GF-D8 (cell line): Measurements from ENCODE around the gene CDH4.

Experiments
- DNase-seq: peaks from one replicate; lab custom pipeline; 2025; lab: John Stamatoyannopoulos, UW

CDH4 gene

GRCh38 chr20:61537239-61538182 lies 285.4 kb downstream of the CDH4 start:
- no peak for DNase-seq

DNA sequence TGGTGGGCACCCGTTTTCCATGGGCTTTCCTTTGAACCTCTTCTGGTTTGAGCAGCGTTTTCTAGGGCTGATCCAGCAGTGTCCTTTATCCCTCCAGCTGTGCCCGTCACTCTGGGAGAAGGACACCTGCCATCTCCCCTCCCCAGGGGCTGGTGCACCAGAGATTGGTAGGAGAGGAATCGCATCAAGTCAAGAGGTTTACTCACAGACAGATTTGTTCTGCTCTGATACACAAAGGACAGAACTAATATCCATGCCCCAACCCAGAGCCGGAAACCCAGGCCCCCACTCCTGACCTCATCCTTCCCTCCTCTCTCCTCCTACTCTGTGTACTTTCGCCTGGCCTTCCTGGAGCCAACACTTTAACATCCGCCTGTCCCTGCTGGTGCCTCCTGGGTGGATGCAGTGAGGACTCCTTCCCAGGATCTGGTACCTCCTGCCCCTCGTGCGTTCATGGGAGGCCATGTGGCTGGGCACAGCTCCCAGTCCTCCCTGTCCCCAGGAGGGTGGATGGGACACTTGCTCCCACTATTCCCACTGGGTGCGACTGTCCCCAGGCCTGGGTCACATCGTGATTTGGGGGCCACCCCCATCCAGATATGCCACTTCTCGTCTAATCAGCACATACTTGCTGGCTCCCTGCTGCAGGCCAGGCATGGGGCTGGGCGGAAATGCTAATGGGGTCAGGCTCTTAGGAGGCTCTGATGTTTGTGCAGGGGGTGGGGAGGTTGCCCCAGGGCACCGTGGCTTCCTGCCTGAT lies 286.3 kb downstream of the CDH4 start:
- no peak for DNase-seq

DNA sequence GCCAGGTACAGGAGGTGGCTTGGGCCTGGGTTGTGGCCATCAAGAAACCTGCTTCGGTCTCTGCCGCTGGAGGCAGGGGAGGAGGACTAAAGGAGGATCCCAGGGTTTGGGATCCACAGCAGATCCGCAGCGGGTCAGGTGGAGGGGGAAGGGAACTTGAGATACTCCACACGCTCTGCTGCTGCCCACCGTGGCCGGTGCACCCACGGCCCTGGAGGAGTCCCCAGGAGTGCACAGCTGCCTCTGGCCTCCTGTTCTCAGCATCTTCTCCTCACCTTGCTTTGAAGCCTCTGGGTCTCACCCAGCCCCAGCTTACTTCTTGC lies 286.8 kb downstream of the CDH4 start:
- no peak for DNase-seq

DNA sequence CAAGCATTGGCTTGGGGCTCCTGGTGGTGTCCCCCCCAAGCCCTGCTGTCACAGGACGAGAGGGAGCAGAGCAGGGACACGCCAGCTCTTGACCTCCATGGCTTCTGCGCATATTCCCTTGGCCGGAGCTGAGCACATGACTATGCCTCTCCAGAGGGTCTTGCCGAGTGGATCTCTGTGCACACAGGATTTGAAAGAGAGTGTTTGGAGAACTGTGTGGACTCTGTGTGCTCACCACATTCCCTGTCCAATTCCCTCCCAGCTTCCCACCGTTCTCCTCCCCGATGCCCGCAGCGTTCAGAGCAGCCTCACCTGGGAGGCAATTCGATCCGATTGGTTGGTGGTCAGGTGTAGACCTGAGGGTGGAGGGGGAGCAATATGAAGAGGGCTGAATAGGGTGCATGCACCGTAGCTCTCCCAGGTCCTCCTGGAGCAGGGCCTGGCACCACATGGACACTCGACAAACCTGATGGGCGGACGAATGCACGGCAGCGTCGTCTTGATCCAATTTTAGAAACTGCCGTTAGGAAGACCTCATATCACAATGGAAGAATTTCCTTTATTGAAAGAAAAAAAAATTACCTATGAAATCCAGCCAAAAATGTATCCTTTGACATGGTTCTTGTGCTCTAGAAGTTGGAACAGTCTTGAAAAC lies 287.8 kb downstream of the CDH4 start:
- DNase-seq, result no peak

DNA sequence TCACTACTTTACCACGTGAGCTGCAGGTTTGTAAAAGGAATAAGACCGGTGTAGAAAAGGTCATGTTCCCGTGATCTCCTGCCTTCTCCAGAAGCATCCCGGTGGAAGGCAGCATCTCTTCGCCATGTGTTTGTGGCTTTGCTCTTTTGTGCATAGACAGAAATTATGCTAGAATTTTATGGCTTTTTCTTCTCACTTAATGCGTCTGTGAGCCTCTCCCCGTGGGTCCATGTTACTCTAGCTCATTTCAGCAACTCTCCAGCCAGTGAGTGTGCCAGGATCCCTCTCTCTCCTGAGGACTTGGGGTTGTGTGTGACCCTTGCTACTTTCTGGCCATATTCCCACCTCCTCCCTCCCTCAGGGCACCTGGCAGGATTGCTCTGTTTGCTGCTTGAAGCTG lies 289.5 kb downstream of the CDH4 start:
- DNase-seq, result no peak

- no peak for DNase-seq
These were observed 291.0 kb downstream of the CDH4 start for GRCh38 chr20:61543086-61543485.

GRCh38 chr20:61543931-61544745 lies 292.1 kb downstream of the CDH4 start:
- DNase-seq, result no peak

DNA sequence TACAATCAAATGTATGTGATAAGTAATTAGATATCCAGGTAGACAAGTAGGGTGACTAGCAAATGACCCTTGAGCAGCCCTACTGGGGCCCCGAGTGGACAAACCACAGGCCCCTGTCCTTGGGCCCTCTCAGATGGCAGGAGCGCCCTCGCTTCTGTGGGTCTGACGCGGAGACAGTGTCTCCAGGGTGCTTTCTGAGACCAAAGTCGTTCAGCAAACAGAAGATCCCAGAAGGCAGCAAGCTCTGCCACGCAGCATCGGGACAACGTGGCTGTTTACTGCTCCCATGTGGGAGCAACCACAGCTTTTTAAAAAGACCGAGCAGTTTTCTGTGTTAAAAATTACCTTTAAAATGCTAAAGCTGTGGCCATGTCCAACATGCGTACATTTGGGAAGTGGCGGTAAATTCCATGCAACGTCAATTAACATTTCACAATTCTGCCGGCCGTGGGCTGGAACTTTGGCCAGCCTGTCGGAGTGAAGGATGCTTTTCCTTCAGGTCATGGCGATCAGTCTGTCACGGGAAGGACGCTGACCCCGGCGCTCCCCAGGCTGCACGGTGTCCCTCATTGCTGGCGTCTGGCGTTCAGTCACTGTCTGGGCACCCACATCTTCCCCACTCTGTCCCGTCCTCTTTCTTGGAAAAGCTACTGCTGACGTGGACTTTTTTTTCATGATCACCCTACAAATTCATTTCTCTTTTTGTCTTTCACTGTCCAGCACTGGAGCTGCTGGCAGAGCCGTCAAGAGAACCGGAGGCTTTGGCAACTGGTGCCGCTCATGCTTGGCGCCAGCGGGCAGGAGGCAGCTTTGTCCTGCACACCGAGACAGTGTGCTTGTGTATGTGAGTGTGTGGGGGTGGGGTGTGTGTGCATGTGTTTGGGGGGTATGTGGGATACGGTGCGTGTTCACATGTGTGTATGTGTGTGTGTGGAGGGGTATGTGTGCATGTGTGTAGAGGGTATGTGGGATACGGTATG lies 293.1 kb downstream of the CDH4 start:
- DNase-seq, result no peak

DNA sequence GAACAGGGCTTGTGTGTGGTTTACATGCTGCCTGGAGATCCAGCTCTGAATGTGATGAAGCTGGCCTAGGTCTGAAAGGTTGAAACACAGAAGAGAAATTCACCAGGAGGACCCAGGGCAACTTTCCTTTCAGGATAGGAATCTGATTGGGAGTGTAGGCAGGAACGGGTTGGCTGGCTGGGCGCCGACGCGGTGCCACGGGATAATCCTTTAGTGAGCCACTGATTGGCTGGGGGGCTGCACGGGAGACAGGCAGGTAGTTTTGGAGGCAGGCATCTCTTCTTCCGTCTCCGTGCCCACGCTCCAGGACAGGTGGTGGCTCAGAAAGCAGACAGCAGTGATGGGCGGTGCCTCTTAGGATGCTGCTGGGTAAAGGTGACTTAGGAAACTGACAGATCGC lies 294.6 kb downstream of the CDH4 start:
- no peak for DNase-seq

GRCh38 chr20:61548069-61548468 lies 296.0 kb downstream of the CDH4 start:
- DNase-seq, result no peak

DNA sequence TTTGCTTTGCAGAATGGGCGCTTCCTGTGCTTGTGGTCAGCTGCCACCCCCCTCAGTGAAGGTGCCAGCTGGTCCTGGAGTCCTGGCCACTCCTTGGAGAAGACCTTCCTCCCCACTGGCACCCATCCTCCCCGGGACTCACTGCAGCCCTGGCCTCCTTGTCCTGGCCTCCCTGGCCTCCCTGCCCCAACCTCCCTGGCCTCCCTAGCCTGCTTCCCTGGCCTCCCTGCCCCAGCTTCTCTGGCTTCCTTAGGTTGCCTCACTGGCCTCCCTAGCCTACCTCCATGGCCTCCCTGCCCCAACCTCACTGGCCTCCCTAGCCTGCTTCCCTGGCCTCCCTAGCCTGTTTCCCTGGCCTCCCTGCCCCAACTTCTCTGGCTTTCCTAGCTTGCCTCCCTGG lies 297.8 kb downstream of the CDH4 start:
- DNase-seq, result no peak

DNA sequence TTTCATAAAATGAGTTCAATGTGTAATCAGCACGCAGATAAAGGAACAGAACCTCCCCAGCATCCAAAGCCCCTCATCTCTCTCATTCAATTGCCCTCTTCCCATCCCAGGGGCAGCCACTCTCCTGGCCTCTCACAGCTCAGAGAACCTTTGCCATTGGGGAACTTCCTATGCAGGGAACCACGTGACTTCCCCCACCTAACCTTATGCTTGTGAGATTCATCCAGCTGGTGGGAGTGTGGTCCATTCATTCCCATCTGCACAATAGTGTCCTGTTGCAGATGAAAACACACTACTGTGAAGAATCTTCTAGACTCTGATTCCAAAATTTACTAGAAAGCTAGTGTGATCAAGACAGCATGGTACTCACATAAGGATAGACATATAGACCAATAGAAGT lies 299.3 kb downstream of the CDH4 start:
- no peak for DNase-seq

DNA sequence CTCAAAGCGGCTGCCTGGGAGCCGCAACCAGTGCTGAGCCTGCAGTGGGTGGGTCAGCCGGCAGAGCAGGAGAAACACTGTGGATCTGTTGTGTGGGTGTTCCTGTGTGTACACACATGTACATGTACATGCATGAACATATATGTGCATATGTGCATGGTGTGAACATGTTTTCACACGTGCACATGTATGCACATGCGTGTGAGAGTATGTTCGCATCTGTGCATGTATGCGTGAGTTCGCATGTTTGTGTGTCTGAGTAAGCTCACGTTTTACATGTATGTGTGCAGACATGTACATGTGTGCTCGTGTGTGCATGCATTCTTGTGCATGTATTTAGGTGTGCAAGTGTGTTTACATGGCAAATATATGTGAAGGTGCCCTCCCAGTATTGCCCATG lies 302.6 kb downstream of the CDH4 start:
- no peak for DNase-seq

- no peak for DNase-seq
These were observed 303.5 kb downstream of the CDH4 start for GRCh38 chr20:61555566-61555965.

DNA sequence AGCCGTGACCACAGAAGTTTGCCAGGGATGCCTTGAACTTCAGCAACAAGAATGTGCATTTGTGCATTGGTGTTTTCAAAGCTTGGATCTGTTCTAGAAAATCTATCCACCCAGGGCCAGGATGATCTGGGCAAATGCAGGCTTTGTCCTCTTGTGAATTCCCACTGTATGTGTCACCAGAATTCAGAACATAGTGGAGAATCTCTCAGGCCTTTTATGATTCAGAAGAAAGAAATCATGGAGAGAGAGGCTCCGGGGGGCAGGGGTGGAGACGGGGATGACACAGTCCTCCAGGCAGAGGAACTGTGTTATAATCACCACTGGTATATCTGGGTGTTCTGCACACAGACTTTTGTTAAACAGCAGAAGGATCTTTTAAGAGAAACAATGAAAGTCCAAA lies 304.1 kb downstream of the CDH4 start:
- DNase-seq, result no peak

GRCh38 chr20:61556673-61557072 lies 304.6 kb downstream of the CDH4 start:
- DNase-seq, result no peak

- DNase-seq, result no peak
These were observed 305.6 kb downstream of the CDH4 start for GRCh38 chr20:61557621-61558020.

DNA sequence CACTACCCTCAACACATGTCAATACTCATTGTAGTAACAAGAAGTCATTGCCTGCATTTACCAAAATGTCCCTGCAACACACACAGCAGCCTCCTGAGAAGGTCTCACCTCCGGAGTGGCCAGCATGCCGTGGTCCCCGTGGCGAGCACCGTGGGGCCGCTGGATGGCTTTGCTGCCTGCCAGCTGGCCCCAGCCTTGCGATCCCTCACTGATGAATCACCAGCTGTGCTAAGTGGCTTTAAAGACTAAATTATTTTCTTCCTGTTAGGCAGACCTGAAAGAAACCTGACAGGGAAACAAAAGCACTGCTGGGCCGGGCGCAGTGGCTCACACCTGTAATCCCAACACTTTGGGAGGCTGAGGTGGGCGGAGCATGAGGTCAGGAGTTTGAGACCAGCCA lies 306.7 kb downstream of the CDH4 start:
- DNase-seq, result no peak

DNA sequence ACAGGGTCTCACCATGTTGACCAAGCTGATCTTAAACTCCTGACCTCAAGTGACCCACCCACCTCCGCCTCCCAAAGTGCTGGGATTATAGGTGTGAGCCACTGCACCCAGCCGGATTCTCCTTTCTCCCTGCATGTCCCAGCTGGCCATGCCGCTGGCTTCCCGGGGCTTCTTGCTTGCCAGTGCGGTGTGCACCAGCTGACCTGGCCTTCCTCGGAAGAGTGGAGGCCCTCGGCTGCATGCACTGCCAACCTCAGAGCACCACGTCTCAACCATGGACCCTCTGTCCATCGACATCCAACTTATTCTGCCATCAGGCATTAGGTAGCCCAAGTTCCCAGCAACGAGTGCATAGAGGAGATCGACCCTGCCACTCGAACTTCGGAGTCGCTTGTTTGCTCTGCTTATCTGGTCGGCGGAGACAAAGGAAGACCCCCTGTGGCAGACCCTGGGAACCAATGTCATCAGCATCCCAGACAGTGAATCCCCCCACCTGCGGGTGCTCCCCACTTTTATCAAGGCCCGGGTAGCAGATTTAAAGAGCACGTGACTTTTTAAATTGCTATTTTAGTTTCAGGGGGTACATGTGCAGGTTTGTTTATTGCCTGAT lies 307.8 kb downstream of the CDH4 start:
- no peak for DNase-seq

GRCh38 chr20:61560361-61560853 lies 308.3 kb downstream of the CDH4 start:
- DNase-seq, result no peak
